Activated gamma-delta T cell treated with Interleukin-2 at 50 U/mL for 16 hours (primary cell): Measurements from ENCODE around the gene RALGAPA2.
"Not testable (repeated sequence)": the region's sequence is repeated elsewhere in the genome, so short reads cannot be mapped to it uniquely, and the experiment has no call there.

Experiments
- DNase-seq: peaks from one replicate; pipeline ENCODE4 v3.0.0-alpha.2; 2020

RALGAPA2 gene

GRCh38 chr20:20363434-20363798, 349.0 kb downstream of the RALGAPA2 start:
- DNase-seq: no peak

DNA sequence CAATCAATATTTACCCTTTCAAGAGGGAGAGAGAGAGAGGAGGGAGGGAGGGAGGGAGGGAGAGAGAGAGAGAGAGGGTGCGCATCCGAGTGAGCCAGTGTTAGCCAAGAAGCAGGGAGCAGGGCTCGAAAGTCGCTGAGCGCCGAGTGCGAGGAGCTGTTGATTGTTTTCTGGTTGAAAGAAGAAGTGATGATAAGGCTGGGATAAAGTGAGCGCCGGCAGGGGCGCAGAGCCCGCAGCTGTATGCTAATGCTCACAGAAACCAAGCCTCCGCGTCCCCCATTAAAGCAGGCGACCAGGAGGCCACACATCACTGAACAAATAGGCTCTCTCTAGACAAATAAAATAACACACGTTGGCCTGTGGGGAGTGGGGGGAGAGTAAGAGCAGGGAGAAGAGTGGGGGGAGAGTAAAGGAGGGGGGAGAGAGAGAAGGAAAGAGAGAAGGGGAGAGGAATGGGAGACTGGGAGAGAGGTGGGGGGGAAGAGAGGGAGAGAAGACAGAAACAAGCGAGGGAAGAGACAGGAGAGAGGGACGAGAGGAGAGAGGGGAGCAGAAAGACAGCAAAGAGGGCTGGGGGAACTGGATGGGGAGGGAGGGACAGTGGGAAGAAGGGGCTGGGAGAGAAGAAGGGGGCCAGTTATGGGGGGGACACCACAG, 349.5 kb downstream of the RALGAPA2 start:
- DNase-seq: no peak

DNA sequence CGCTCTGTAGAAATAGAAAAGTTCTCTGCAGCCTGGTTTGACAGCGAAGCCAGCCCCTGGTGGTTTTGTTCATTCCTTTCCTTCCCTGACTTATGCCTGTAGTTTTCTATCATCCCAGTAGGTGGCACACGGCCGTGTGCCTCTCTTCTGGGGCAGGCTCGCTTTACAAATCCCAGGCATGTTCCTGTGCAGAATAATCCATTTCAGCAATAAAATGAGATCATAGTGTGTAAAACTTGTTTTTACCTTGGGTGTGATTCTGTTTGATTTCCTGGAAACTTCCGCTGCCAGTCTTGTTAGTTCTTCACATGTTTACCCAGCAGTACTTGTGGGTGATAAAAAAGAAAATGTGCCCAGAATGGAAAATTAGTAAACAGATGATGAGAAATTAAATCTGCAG, 352.0 kb downstream of the RALGAPA2 start:
- no peak for DNase-seq

- no peak for DNase-seq
These were observed 352.8 kb downstream of the RALGAPA2 start for GRCh38 chr20:20359628-20360027.

DNA sequence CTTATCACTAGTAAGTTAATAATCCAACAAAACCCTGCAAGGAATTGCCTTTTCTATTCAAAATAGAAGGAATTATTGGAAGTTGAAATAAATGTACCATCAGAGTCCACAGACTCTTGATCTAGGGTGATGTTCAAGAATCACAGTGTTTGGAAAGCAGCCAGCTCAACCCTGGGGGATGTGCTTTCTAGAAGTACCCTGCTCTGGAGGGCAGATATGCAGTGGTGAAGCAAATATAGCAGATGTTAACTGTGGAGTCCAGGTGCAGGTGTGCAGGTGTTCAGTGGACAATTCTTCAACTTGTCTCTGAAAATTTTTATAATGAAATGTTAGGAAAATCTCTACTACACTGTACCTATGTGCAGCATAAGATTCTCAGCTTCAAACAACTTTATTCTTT, 353.6 kb downstream of the RALGAPA2 start:
- no peak for DNase-seq

GRCh38 chr20:20355503-20355902, 356.9 kb downstream of the RALGAPA2 start:
- DNase-seq: not testable (repeated sequence)

- no peak for DNase-seq
These were observed 358.9 kb downstream of the RALGAPA2 start for GRCh38 chr20:20353576-20353975.

GRCh38 chr20:20344476-20344875, 368.0 kb downstream of the RALGAPA2 start:
- DNase-seq: no peak

DNA sequence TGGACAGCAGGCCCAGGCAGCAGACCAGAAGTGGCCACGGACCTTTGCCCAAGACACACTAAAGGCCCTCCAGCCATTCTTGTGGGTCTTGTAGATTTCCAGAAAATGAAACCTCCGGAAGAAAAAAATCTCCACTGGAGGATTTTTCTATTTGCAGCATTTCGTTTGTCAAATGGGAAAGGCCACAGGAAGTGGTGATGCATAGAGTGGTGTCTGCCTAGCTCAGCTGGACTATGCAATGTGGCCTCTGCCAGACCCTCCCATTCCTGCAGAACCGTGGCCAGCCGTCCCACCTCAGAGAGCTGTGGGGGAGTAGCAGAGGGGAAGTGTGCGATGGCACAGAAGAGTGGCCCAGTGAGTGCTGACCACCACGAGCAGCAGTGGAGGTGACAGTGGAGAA, 368.5 kb downstream of the RALGAPA2 start:
- no peak for DNase-seq
